H9 (cell line): ENCODE measurements around the gene CCDC154. TPM values are rescaled to one million over a fixed set of nuclear protein-coding genes. Genes with fewer than 3 reads are reported as not detected.

ENCODE experiments used
- DNase-seq: peaks from one replicate; pipeline ENCODE4 v3.0.0-alpha.2; 2017
- H2AFZ ChIP-seq: one replicate; pipeline ENCODE4 v1.6.1; 2013; ENCODE audit warnings: mild to moderate bottlenecking, low read length, control low read depth, moderate library complexity
- H2AK5ac ChIP-seq: 2 replicates; pipeline ENCODE4 v1.6.1; 2013; ENCODE audit warnings: low read length, control low read depth, mixed read lengths; ENCODE audit not compliant: insufficient read length
- H2BK120ac ChIP-seq: one replicate; pipeline ENCODE4 v1.6.1; 2013; ENCODE audit warnings: low read depth, mild to moderate bottlenecking, low read length, control low read depth, inconsistent platforms; ENCODE audit not compliant: poor library complexity, severe bottlenecking
- H2BK12ac ChIP-seq: 2 replicates; pipeline ENCODE4 v1.6.1; 2013; ENCODE audit warnings: low read length, control low read depth, mixed read lengths, low read depth; ENCODE audit not compliant: insufficient read length
- H2BK15ac ChIP-seq: 2 replicates; pipeline ENCODE4 v1.6.1; 2013; ENCODE audit warnings: low read depth, low read length, control low read depth
- H2BK20ac ChIP-seq: one replicate; pipeline ENCODE4 v1.6.1; 2013; ENCODE audit warnings: low read depth, mild to moderate bottlenecking, low read length, control low read depth, inconsistent platforms; ENCODE audit not compliant: poor library complexity, severe bottlenecking
- H2BK5ac ChIP-seq: 2 replicates; pipeline ENCODE4 v1.6.1; 2013; ENCODE audit warnings: low read length, control low read depth, mixed read lengths; ENCODE audit not compliant: insufficient read length
- H3K14ac ChIP-seq: 2 replicates; pipeline ENCODE4 v1.6.1; 2013; ENCODE audit warnings: low read length, control low read depth; ENCODE audit not compliant: insufficient read depth
- H3K18ac ChIP-seq: 2 replicates; pipeline ENCODE4 v1.6.1; 2013; ENCODE audit warnings: low read depth, mild to moderate bottlenecking, mixed read lengths, low read length, control low read depth; ENCODE audit not compliant: insufficient read length
- H3K23ac ChIP-seq: 2 replicates; pipeline ENCODE4 v1.6.1; 2013; ENCODE audit warnings: low read length, control low read depth, mixed read lengths, low read depth; ENCODE audit not compliant: insufficient read length
- H3K23me2 ChIP-seq: 2 replicates; pipeline ENCODE4 v1.6.1; 2013; ENCODE audit warnings: low read depth, mild to moderate bottlenecking, mixed read lengths, low read length, control low read depth; ENCODE audit not compliant: insufficient read length, poor library complexity, severe bottlenecking
- H3K27ac ChIP-seq: 2 replicates; pipeline ENCODE4 v1.5.1; 2013; ENCODE audit warnings: low read length, control low read depth, mixed read lengths, low read depth; ENCODE audit not compliant: insufficient read length
- H3K27me3 ChIP-seq: 2 replicates; pipeline ENCODE4 v1.6.1; 2013; ENCODE audit warnings: low read length, control low read depth, inconsistent platforms; ENCODE audit not compliant: insufficient read depth
- H3K4ac ChIP-seq: 2 replicates; pipeline ENCODE4 v1.6.1; 2013; ENCODE audit warnings: low read depth, mild to moderate bottlenecking, control low read depth, inconsistent platforms, low read length, moderate library complexity
- H3K4me1 ChIP-seq: 2 replicates; pipeline ENCODE4 v1.6.1; 2013; ENCODE audit warnings: low read length, control low read depth, inconsistent platforms; ENCODE audit not compliant: insufficient read depth
- H3K4me2 ChIP-seq: 2 replicates; pipeline ENCODE4 v1.6.1; 2013; ENCODE audit warnings: low read length, control low read depth, mixed read lengths; ENCODE audit not compliant: insufficient read length, insufficient read depth
- H3K56ac ChIP-seq: 2 replicates; pipeline ENCODE4 v1.6.1; 2013; ENCODE audit warnings: low read depth, mild to moderate bottlenecking, mixed read lengths, low read length, control low read depth; ENCODE audit not compliant: insufficient read length
- H3K79me1 ChIP-seq: 2 replicates; pipeline ENCODE4 v1.6.1; 2013; ENCODE audit warnings: low read depth, mild to moderate bottlenecking, moderate library complexity, low read length, control low read depth, inconsistent platforms; ENCODE audit not compliant: insufficient read depth, poor library complexity, severe bottlenecking
- H3K79me2 ChIP-seq: 2 replicates; pipeline ENCODE4 v1.6.1; 2013; ENCODE audit warnings: low read length, control low read depth, inconsistent platforms; ENCODE audit not compliant: insufficient read depth
- H3K9ac ChIP-seq: 2 replicates; pipeline ENCODE4 v1.6.1; 2013; ENCODE audit warnings: low read length, control low read depth, mixed read lengths; ENCODE audit not compliant: insufficient read length; ENCODE audit errors: extremely low read depth
- H3K9me3 ChIP-seq: one replicate; pipeline ENCODE4 v1.6.1; 2013; ENCODE audit warnings: low read depth, low read length, inconsistent platforms; ENCODE audit not compliant: control insufficient read depth
- H3T11ph ChIP-seq: one replicate; pipeline ENCODE4 v1.6.1; 2013; ENCODE audit warnings: mild to moderate bottlenecking, low read length, control low read depth, inconsistent platforms
- H4K20me1 ChIP-seq: one replicate; pipeline ENCODE4 v1.6.1; 2013; ENCODE audit not compliant: control insufficient read depth, insufficient read length, insufficient read depth
- H4K5ac ChIP-seq: 2 replicates; pipeline ENCODE4 v1.6.1; 2013; ENCODE audit warnings: low read depth, mild to moderate bottlenecking, mixed read lengths, low read length, control low read depth; ENCODE audit not compliant: insufficient read length
- H4K8ac ChIP-seq: replicated peaks from 2 replicates; pipeline ENCODE4 v1.6.1; 2013; ENCODE audit warnings: low read length, control low read depth, mixed read lengths, low read depth; ENCODE audit not compliant: insufficient read length
- H4K91ac ChIP-seq: 2 replicates; pipeline ENCODE4 v1.6.1; 2013; ENCODE audit warnings: low read depth, mild to moderate bottlenecking, moderate library complexity, mixed read lengths, low read length, control low read depth; ENCODE audit not compliant: insufficient read length
- H3K27ac Mint-ChIP-seq, 3 experiments: 2 replicates in 2 of 3; 3 replicates in 1 of 3; pipeline ENCODE4 v1.8.0; 2020 to 2021; ENCODE audit warnings: mixed read lengths in 3 of 3, mild to moderate bottlenecking in 1 of 3, moderate library complexity in 1 of 3
- H3K27me3 Mint-ChIP-seq: 2 replicates; pipeline ENCODE4 v1.8.0; 2021; ENCODE audit warnings: low read depth, mild to moderate bottlenecking, moderate library complexity, mixed read lengths
- H3K36me3 Mint-ChIP-seq, 3 experiments: 2 replicates in 2 of 3; 3 replicates in 1 of 3; pipeline ENCODE4 v1.8.0; 2020 to 2021; ENCODE audit warnings: low read depth in 3 of 3, mixed read lengths in 3 of 3; ENCODE audit not compliant: insufficient read depth in 1 of 3
- H3K4me1 Mint-ChIP-seq, 2 experiments: 2 replicates each; pipeline ENCODE4 v1.8.0; 2020; ENCODE audit warnings: mixed read lengths in 2 of 2
- H3K4me3 Mint-ChIP-seq, 2 experiments: 2 replicates in 1 of 2; 3 replicates in 1 of 2; pipeline ENCODE4 v1.8.0; 2020 to 2021; ENCODE audit warnings: mild to moderate bottlenecking in 2 of 2, mixed read lengths in 2 of 2, moderate library complexity in 1 of 2
- H3K9me3 Mint-ChIP-seq, 2 experiments: 2 replicates in 1 of 2; 3 replicates in 1 of 2; pipeline ENCODE4 v1.8.0; 2020; ENCODE audit warnings: mild to moderate bottlenecking in 2 of 2, mixed read lengths in 2 of 2, moderate library complexity in 1 of 2
- CTCF ChIP-seq: fragments of 200-600 bp; sonication (generic); conservative IDR thresholded peaks from 3 replicates; pipeline ENCODE4 v1.8.0; 2021; ENCODE audit warnings: antibody characterized with exemption, mild to moderate bottlenecking
- WGBS: extraction: QIAGEN DNeasy Blood & Tissue Kit; methylation state at CpG from one replicate; pipeline ENCODE4 v1.1.7; 2013; ENCODE audit warnings: missing lambda C conversion rate, low lambda C conversion rate, mixed read lengths; ENCODE audit not compliant: insufficient read length; ENCODE audit errors: extremely low coverage; 5-methylcytosine and 5-hydroxymethylcytosine counted together
- total RNA-seq: library from RNA; stranded (reverse); gene quantifications from 2 replicates; pipeline ENCODE4 v1.2.1, GENCODE V29; 2021

The CCDC154 gene
- total RNA-seq, 1 experiment from 2014 or later: 1.3 TPM

GRCh38 chr16:1403036-1403435 lies 41.3 kb downstream of the CCDC154 start:
- Histone ChIP-seq H2BK20ac (no peak overlapping the region), H2BK5ac (no peak overlapping the region), H2AK5ac (no peak overlapping the region), H3K79me2 (no peaks in the 10 kb centered on the region; the same call in 1 of the 2 replicates), H4K5ac (no peak overlapping the region), H3K56ac (no peak overlapping the region), H2BK12ac (no peak overlapping the region), H4K91ac (no peak overlapping the region), H3K4me2 (no peak overlapping the region), H3K18ac (no peak overlapping the region), H3K9ac (no peak overlapping the region), H2BK120ac (no peak overlapping the region), H3K27ac (no peak overlapping the region), H2AFZ (no peak overlapping the region), H3K79me1 (no peaks in the 10 kb centered on the region), H3K4me1 (no peaks in the 10 kb centered on the region), H3K9me3 (no peaks in the 10 kb centered on the region), H4K8ac (no peak overlapping the region), H3K4ac (no peak overlapping the region), H3T11ph (no peak overlapping the region), H3K14ac (no peak overlapping the region), H3K23ac (no peak overlapping the region), H4K20me1 (no peaks in the 10 kb centered on the region), H3K27me3 (no peaks in the 10 kb centered on the region), H3K23me2 (no peaks in the 10 kb centered on the region), H2BK15ac (no peak overlapping the region)
- peaks cover 0 to 2% of the 10 kb centered on the region in 2 experiments; a peak in 1 of 4 replicates for H3K4me1 Mint-ChIP-seq
- H3K4me3 Mint-ChIP-seq: no peak overlapping the region
- no peaks in the 10 kb centered on the region for H3K9me3 Mint-ChIP-seq
- peaks cover 7 to 27% (median 27%) of the 10 kb centered on the region in 3 experiments; a peak in 6 of 7 replicates for H3K36me3 Mint-ChIP-seq
- no peak for DNase-seq
- H3K27me3 Mint-ChIP-seq: no peaks in the 10 kb centered on the region
- TF ChIP-seq CTCF: no peak
- no CpG with 5 or more reads among the region's 22 CpGs for WGBS
- no peak overlapping the region; a peak in 1 of 7 replicates for H3K27ac Mint-ChIP-seq
